Forelimb muscle (tissue), 1 donor: ENCODE results near the gene GOLGA6L10. TPM values are rescaled to one million over a fixed set of nuclear protein-coding genes. Genes with fewer than 3 reads are reported as not detected.
"Not testable (repeated sequence)": the region's sequence is repeated elsewhere in the genome, so short reads cannot be mapped to it uniquely, and the experiment has no call there.

ENCODE experiments used
- DNase-seq: peaks from one replicate; pipeline ENCODE4 v3.0.0-alpha.2; 2013; ENCODE audit warnings: low read depth
- polyA plus RNA-seq: library from polyadenylated mRNA; unstranded; fragments of 120-200 nt; gene quantifications from one replicate; pipeline ENCODE4 v1.2.1, GENCODE V29; 2013; ENCODE audit not compliant: insufficient read length

Gene GOLGA6L10
- polyA plus RNA-seq, 1 donor: 2.8 TPM

DNA sequence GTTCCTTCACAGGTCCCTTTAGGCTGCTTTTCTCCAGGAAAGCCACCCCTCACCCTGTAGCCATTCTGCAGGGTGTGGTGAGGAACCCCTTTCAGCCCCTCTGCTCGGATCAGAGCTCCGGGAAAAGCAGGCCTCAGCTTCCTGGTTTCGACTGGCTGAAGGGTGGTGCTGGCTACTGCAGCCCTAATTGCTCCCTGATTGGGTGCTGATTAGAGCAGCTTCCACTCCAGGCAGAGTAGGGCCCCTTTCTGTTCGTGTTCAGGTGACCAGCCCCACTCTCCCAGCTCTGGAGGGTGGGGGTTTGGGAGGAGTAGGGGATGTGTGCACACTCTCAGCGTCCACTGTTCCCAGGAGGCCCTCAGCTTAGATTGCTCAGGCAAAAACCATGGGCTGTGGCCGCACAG is 49.8 kb downstream of the GOLGA6L10 start:
- DNase-seq: not testable (repeated sequence)

DNA sequence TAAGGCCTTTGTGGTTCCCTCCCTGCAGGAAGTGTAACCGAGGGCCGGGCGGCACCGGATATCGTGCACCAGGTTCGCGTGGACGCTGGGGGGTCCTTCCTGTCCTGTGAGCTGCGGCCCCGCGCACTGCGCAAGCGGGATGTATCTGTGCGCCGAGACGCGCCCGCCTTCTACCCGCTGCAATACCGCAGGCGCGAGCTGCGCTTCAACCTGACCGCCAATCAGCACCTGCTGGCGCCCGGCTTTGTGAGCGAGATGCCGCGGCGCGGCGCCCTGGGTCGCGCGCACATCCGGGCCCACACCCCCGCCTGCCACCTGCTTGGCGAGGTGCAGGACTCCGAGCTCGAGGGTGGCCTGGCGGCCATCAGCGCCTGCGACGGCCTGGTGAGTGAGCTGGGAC is 50.8 kb downstream of the GOLGA6L10 start:
- DNase-seq: no peak

DNA sequence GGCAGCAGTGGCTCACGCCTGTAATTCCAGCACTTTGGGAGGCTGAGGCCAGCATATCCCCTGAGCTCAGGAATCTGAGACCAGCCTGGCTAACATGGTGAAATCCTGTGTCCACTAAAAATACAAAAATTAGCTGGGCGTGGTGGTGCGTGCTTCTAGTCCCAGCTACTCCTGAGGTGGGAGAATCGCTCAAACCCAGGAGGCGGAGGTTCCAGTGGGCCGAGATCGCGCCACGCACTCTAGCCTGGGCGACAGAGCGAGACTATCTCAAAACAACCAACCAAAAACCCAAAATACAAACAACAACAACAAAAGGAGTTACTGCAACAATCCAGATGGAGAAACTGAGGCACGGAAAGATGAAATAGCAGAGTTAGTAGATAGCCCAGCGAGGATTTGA is 51.2 kb downstream of the GOLGA6L10 start:
- DNase-seq: no peak

DNA sequence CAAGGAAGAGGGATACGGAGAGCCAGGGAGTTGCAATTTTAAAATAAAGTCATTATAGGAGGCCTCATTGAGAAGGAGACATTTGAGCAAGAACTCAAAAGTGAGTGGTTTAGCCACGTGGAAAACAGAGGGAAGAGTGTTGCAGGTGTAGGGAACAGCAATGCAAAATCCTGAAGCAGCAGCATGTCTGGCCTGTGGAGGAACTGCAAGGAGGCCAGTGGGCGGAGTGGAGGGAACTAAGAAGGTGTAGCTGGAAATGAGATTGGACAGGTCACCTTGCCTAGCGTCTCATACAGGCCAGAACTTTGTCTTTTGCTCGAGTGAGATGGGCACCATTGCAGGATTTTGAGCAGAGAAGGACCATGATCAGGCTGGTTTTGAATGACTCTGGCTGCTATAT is 51.7 kb downstream of the GOLGA6L10 start:
- no peak for DNase-seq

DNA sequence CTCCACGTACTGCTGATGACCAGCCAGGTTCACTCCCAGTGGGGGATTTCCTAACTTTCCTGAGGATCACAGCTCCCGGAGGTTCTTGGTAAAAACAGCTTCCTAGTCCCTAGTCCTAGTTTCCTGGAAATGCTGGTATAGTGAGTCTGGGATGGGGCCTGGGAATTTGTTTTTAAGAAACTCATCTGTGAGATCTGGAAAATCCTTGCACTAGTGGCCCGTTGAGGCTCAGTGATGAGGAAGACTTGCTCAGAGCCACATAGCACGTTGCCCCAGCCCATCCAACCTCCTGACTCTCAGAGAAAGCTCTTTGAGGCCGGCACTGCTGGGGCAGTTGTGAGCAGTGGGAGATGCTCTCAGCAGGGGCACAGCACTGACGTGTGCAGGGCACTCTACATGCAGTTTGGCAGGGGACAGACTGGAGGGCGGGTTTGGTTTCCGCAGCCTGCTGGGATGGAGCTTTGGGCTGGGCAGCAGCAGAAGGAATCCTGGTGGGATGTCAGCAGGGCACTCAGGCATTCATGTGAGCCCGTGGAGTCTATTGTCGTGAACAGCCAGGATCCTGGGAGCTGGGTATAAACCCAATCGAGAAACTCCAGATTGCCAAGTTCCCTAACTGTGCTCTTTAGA is 55.1 kb downstream of the GOLGA6L10 start:
- no peak for DNase-seq

DNA sequence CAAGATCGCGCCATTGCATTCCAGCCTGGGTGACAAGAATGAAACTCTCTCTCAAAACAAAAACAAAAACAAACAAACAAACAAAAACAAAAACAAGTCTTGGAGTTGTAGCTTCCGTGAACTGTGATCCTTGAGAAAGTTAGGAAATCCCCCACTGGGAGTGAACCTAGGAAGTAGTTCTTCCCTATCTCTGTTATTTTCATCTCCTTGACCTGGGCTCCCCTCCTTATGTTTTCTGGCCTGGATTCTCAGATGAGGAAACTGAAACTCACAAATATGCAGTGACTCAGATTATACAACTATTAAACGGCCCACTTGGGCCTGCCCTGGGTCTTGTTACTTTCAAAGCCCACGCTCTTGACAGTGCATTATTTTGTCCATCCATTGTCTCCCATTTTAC is 57.0 kb downstream of the GOLGA6L10 start:
- no peak for DNase-seq

Other genes starting within 250 kb of the GOLGA6L10 start
- 11.7 TPM for gene EFL1, start 86.7 kb downstream of the GOLGA6L10 start, polyA plus RNA-seq
- gene SAXO2, start 86.7 kb downstream of the GOLGA6L10 start, polyA plus RNA-seq: 2.2 TPM
- 3.9 TPM for gene GOLGA6L9, start 80.3 kb upstream of the GOLGA6L10 start, polyA plus RNA-seq
- 3,051 TPM for gene RPS17, start 191.0 kb upstream of the GOLGA6L10 start, polyA plus RNA-seq